ENCODE results near the gene KIF3C.

KIF3C gene

DNA sequence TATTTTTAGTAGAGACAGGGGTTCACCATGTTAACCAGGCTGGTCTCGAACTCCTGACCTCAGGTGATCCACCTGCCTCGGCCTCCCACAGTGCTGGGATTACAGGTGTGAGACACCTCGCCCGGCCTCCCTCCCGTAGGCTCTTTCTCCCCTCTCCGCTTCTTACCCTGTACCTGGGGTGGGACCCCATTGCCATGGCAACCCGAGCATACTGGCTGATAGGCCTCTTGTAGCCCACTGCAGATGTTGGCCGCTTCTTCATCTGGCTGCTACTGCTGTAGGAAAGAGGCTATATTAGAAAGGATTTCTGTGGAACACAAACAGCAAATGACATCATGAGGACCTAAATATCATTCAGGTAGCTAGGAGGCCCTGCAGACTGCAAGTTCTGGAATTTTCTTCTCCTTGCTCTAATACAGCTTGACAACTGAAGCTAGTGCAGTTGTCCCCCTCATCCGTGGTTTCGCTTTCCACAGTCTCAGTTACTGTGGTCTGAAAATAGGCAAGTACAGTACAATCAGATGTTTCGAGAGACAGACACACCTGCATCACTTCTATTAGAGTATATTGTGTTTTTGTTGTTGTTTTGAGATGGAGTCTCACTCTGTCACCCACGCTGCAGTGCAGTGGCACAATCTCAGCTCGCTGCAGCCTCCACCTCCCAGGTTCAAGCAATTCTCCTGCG lies 52.4 kb downstream of the KIF3C start:
- no peak overlapping the region for H2BK5ac ChIP-seq (ENCODE audit: low read length)
- no peak overlapping the region for H2BK15ac ChIP-seq (replicated peaks; ENCODE audit: low read depth)
- H3K23ac ChIP-seq (ENCODE audit: low read length) = no peak overlapping the region
- H3K27ac ChIP-seq (ENCODE audit: low read depth, low read length) = no peak overlapping the region
- no peak for DNase-seq
- no peak overlapping the region for H3K4me2 ChIP-seq (ENCODE audit: low read length)
- H3K4ac ChIP-seq (ENCODE audit: low read depth, low read length) = no peak overlapping the region
- H4K5ac ChIP-seq (ENCODE audit: low read length) = no peak overlapping the region
- H3K4me1 ChIP-seq (ENCODE audit: control insufficient read depth, low read depth, low read length) = no peaks in the 10 kb centered on the region
- no peak overlapping the region for H3K9ac ChIP-seq (ENCODE audit: low read length)
- WGBS (ENCODE audit: extremely low coverage, insufficient coverage, low lambda C conversion rate) = no CpG with 5 or more reads among the region's 14 CpGs
- no peak overlapping the region for H3K4me3 ChIP-seq (ENCODE audit: low read length)
- H3K18ac ChIP-seq (ENCODE audit: low read length) = no peak overlapping the region
- H3K79me2 ChIP-seq (ENCODE audit: control insufficient read depth, insufficient read depth, low read length) = no peaks in the 10 kb centered on the region
- no peak overlapping the region for H2BK120ac ChIP-seq (ENCODE audit: low read depth, low read length)
- no peak overlapping the region for H2AK5ac ChIP-seq (ENCODE audit: low read length)
- no peak overlapping the region for H3K56ac ChIP-seq (ENCODE audit: low read length)
- no peaks in the 10 kb centered on the region for H3K27me3 ChIP-seq (ENCODE audit: insufficient read depth, low read length, poor library complexity)
- no peaks in the 10 kb centered on the region for H3K79me1 ChIP-seq (ENCODE audit: low read length)
- H3K36me3 ChIP-seq (ENCODE audit: control insufficient read depth, insufficient read depth, low read length) = peaks cover 6% of the 10 kb centered on the region
- no peak overlapping the region for H4K8ac ChIP-seq (ENCODE audit: low read depth, low read length)

GRCh38 chr2:25928668-25929067 lies 53.6 kb downstream of the KIF3C start:
- Histone ChIP-seq H3K4ac (ENCODE audit: low read depth, low read length) (no peak overlapping the region), H2BK120ac (ENCODE audit: low read depth, low read length) (no peak overlapping the region), H3K4me1 (ENCODE audit: control insufficient read depth, low read depth, low read length) (no peaks in the 10 kb centered on the region), H3K56ac (ENCODE audit: low read length) (no peak overlapping the region), H2BK5ac (ENCODE audit: low read length) (no peak overlapping the region), H3K27me3 (ENCODE audit: insufficient read depth, low read length, poor library complexity) (no peaks in the 10 kb centered on the region), H3K36me3 (ENCODE audit: control insufficient read depth, insufficient read depth, low read length) (peaks cover 6% of the 10 kb centered on the region), H3K79me2 (ENCODE audit: control insufficient read depth, insufficient read depth, low read length) (no peaks in the 10 kb centered on the region), H3K18ac (ENCODE audit: low read length) (no peak overlapping the region), H3K79me1 (ENCODE audit: low read length) (no peaks in the 10 kb centered on the region), H3K4me2 (ENCODE audit: low read length) (no peak overlapping the region), H4K5ac (ENCODE audit: low read length) (no peak overlapping the region), H3K4me3 (ENCODE audit: low read length) (no peak overlapping the region), H2BK15ac (replicated peaks; ENCODE audit: low read depth) (no peak overlapping the region), H3K9ac (ENCODE audit: low read length) (no peak overlapping the region), H2AK5ac (ENCODE audit: low read length) (no peak overlapping the region), H3K23ac (ENCODE audit: low read length) (no peak overlapping the region), H3K27ac (ENCODE audit: low read depth, low read length) (no peak overlapping the region), H4K8ac (ENCODE audit: low read depth, low read length) (no peak overlapping the region)
- DNase-seq = no peak
- WGBS (ENCODE audit: extremely low coverage, insufficient coverage, low lambda C conversion rate) = no CpG with 5 or more reads among the region's 18 CpGs

DNA sequence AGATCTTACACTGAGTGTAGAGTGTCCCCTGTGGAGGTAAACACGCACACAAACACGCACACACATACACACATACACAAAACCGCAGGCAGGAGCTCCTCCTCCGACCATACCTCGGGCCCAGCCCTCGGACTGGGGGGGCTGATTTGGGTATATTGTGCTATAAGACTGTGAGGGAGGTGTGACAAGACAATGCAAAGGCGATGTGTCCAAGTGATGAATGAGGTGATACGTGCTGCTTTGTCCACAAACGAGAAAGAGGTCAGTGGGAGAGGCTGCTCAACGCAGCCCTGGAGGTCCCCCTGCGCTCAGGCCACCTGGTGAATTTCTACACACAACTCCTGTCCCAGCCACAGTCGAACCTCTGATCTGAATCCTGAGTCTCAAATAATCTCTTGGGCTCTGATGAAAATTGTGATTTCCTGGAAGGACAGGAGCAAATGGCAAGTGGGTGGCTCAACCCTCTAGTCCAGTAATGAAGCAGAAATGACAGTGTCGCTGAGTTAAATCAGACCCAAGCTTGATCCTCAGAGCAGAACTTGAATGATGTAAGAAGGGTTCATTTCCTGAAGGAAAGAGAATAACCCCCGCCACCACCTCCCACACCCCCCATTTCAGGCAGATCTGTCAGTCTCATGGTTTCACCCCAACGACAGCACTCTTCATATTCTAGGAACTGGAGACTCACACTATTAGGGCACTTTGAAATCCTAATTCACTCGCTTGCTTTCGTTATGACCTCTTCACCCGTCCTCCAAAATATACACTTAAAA lies 55.1 kb downstream of the KIF3C start:
- Histone ChIP-seq H4K5ac (ENCODE audit: low read length) (no peak overlapping the region), H3K27me3 (ENCODE audit: insufficient read depth, low read length, poor library complexity) (no peaks in the 10 kb centered on the region), H3K36me3 (ENCODE audit: control insufficient read depth, insufficient read depth, low read length) (peaks cover 6% of the 10 kb centered on the region), H4K8ac (ENCODE audit: low read depth, low read length) (no peak overlapping the region), H2BK120ac (ENCODE audit: low read depth, low read length) (no peak overlapping the region), H3K4me3 (ENCODE audit: low read length) (no peak overlapping the region), H3K27ac (ENCODE audit: low read depth, low read length) (no peak overlapping the region), H3K4me1 (ENCODE audit: control insufficient read depth, low read depth, low read length) (no peaks in the 10 kb centered on the region), H3K56ac (ENCODE audit: low read length) (no peak overlapping the region), H3K4me2 (ENCODE audit: low read length) (no peak overlapping the region), H2BK15ac (replicated peaks; ENCODE audit: low read depth) (no peak overlapping the region), H3K4ac (ENCODE audit: low read depth, low read length) (no peak overlapping the region), H2BK5ac (ENCODE audit: low read length) (no peak overlapping the region), H3K79me1 (ENCODE audit: low read length) (no peaks in the 10 kb centered on the region), H2AK5ac (ENCODE audit: low read length) (no peak overlapping the region), H3K18ac (ENCODE audit: low read length) (no peak overlapping the region), H3K79me2 (ENCODE audit: control insufficient read depth, insufficient read depth, low read length) (no peaks in the 10 kb centered on the region), H3K23ac (ENCODE audit: low read length) (no peak overlapping the region), H3K9ac (ENCODE audit: low read length) (no peak overlapping the region)
- DNase-seq = no peak
- WGBS (ENCODE audit: extremely low coverage, insufficient coverage, low lambda C conversion rate) = no CpG with 5 or more reads among the region's 18 CpGs

GRCh38 chr2:25922501-25922900 lies 59.8 kb downstream of the KIF3C start:
- Histone ChIP-seq H3K79me1 (ENCODE audit: low read length) (no peaks in the 10 kb centered on the region), H4K8ac (ENCODE audit: low read depth, low read length) (no peak overlapping the region), H3K4me2 (ENCODE audit: low read length) (no peak overlapping the region), H2AK5ac (ENCODE audit: low read length) (no peak overlapping the region), H3K18ac (ENCODE audit: low read length) (no peak overlapping the region), H2BK120ac (ENCODE audit: low read depth, low read length) (no peak overlapping the region), H3K27me3 (ENCODE audit: insufficient read depth, low read length, poor library complexity) (no peaks in the 10 kb centered on the region), H2BK15ac (replicated peaks; ENCODE audit: low read depth) (no peak overlapping the region), H3K23ac (ENCODE audit: low read length) (no peak overlapping the region), H3K9ac (ENCODE audit: low read length) (no peak overlapping the region), H3K36me3 (ENCODE audit: control insufficient read depth, insufficient read depth, low read length) (no peaks in the 10 kb centered on the region), H3K4me3 (ENCODE audit: low read length) (no peak overlapping the region), H3K27ac (ENCODE audit: low read depth, low read length) (no peak overlapping the region), H3K4ac (ENCODE audit: low read depth, low read length) (no peak overlapping the region), H3K79me2 (ENCODE audit: control insufficient read depth, insufficient read depth, low read length) (no peaks in the 10 kb centered on the region), H3K4me1 (ENCODE audit: control insufficient read depth, low read depth, low read length) (no peaks in the 10 kb centered on the region), H3K56ac (ENCODE audit: low read length) (no peak overlapping the region), H2BK5ac (ENCODE audit: low read length) (no peak overlapping the region), H4K5ac (ENCODE audit: low read length) (no peak overlapping the region)
- DNase-seq = no peak
- WGBS (ENCODE audit: extremely low coverage, insufficient coverage, low lambda C conversion rate) = no CpG with 5 or more reads among the region's 2 CpGs

- DNase-seq = peak; percentile 9
- Histone ChIP-seq H4K5ac (ENCODE audit: low read length) (no peak overlapping the region), H3K36me3 (ENCODE audit: control insufficient read depth, insufficient read depth, low read length) (no peaks in the 10 kb centered on the region), H3K4me1 (ENCODE audit: control insufficient read depth, low read depth, low read length) (no peaks in the 10 kb centered on the region), H3K79me1 (ENCODE audit: low read length) (no peaks in the 10 kb centered on the region), H3K4ac (ENCODE audit: low read depth, low read length) (no peak overlapping the region), H4K8ac (ENCODE audit: low read depth, low read length) (no peak overlapping the region), H2BK5ac (ENCODE audit: low read length) (no peak overlapping the region), H3K23ac (ENCODE audit: low read length) (no peak overlapping the region), H2AK5ac (ENCODE audit: low read length) (no peak overlapping the region), H3K27ac (ENCODE audit: low read depth, low read length) (no peak overlapping the region), H3K4me3 (ENCODE audit: low read length) (no peak overlapping the region), H3K56ac (ENCODE audit: low read length) (no peak overlapping the region), H3K18ac (ENCODE audit: low read length) (no peak overlapping the region), H3K27me3 (ENCODE audit: insufficient read depth, low read length, poor library complexity) (no peaks in the 10 kb centered on the region), H3K79me2 (ENCODE audit: control insufficient read depth, insufficient read depth, low read length) (no peaks in the 10 kb centered on the region), H3K9ac (ENCODE audit: low read length) (no peak overlapping the region), H2BK120ac (ENCODE audit: low read depth, low read length) (no peak overlapping the region), H2BK15ac (replicated peaks; ENCODE audit: low read depth) (no peak overlapping the region), H3K4me2 (ENCODE audit: low read length) (no peak overlapping the region)
- no CpG with 5 or more reads among the region's 12 CpGs for WGBS (ENCODE audit: extremely low coverage, insufficient coverage, low lambda C conversion rate)
Observed at GRCh38 chr2:25920786-25921415, 61.4 kb downstream of the KIF3C start.

Data from mesendoderm (in vitro differentiated cells).